OCI-LY7 (cell line): Measurements from ENCODE around the gene ANAPC15.
A peak's percentile ranks its signal among the peaks of the same experiment; 100 is the strongest.

ENCODE experiments used
- CTCF ChIP-seq: fragments of 200-600 bp; sonication (generic); conservative IDR thresholded peaks from 2 replicates; pipeline ENCODE4 v1.5.1; 2014; ENCODE audit warnings: mild to moderate bottlenecking, antibody characterized with exemption, low read length, moderate library complexity, mixed read lengths
- EZH2phosphoT487 ChIP-seq: fragments of 200-600 bp; sonication (generic); IDR thresholded peaks from 2 replicates; pipeline ENCODE4 v1.6.1; 2018; ENCODE audit warnings: low read depth, borderline replicate concordance, mild to moderate bottlenecking, mixed run types, antibody characterized with exemption, low read length, moderate library complexity, mixed read lengths

- TF ChIP-seq CTCF (0 out of 2 replicates have a peak, but pooled peaks have one; percentile 11), EZH2phosphoT487 (no peak)
These were observed 15.4 kb upstream of the ANAPC15 start for GRCh38 chr11:72127923-72128322.
